ENCODE data around the gene CIC. TPM values are rescaled to one million over a fixed set of nuclear protein-coding genes. Genes with fewer than 3 reads are reported as not detected.

The CIC gene
- total and polyA plus RNA-seq, 10 of the 15 experiments (the other 5 are each of a cell fraction or from before 2014, with no cell fraction given) = 0.18 to 50.6 (median 7.1) TPM

- H3K27me3 ChIP-seq (replicated peaks in 1 of 2; ENCODE audit: control insufficient read depth in 2 of 2, insufficient read depth in 2 of 2, low read length in 1 of 2) = no peaks in the 10 kb centered on the region
- H4K20me1 ChIP-seq (ENCODE audit: control insufficient read depth, insufficient read depth) = no peaks in the 10 kb centered on the region; the same call in 1 of the 2 replicates
- H3K9ac ChIP-seq (ENCODE audit: control insufficient read depth, insufficient read depth, low read length) = peak overlapping the region; percentile 57; the same call in 1 of the 2 replicates
- H3K9me3 ChIP-seq (replicated peaks; ENCODE audit: control insufficient read depth, insufficient read depth, low read length) = no peaks in the 10 kb centered on the region
- ChIA-PET SMC1A (ENCODE audit: uncharacterized antibody, unreplicated experiment) (interaction anchor here (0.7 kb wide), 1 partner anchor 11 kb away, joined by 3 read pairs; no protein-coding TSS in a partner anchor), RAD21 (ENCODE audit: unreplicated experiment) (no interaction called here), CTCF (interaction anchor here (0.6 to 1.7 kb wide), 3 partner anchors 10 to 101 kb away, joined by 3 to 4 read pairs (median 4); no protein-coding TSS in a partner anchor), POLR2A (interaction anchor here (0.5 kb wide), 1 partner anchor 314 kb away, joined by 4 read pairs; no protein-coding TSS in a partner anchor)
- H2AFZ ChIP-seq (ENCODE audit: control insufficient read depth, low read depth, low read length) = no peak overlapping the region
- TF ChIP-seq CHD4 (IDR thresholded peaks at IDR 0.05) (no peak), MYB (IDR thresholded peaks at IDR 0.05; ENCODE audit: borderline replicate concordance, low read depth, low read length) (no peak), SMARCA5 (IDR thresholded peaks at IDR 0.05) (no peak), TCF12 (IDR thresholded peaks at IDR 0.05; ENCODE audit: low read depth, low read length) (no peak), YBX1 (IDR thresholded peaks at IDR 0.05) (no peak), CREB1 (IDR thresholded peaks at IDR 0.05; ENCODE audit: low read depth) (0 out of 2 replicates have a peak, but pooled peaks have one; percentile 32), PAX5 (IDR thresholded peaks at IDR 0.05; ENCODE audit: borderline replicate concordance, low read depth, low read length) (peak; percentile 86), KAT2A (conservative IDR thresholded peaks at IDR 0.05; ENCODE audit: control insufficient read depth, low read depth, low read length) (no peak), JUND (IDR thresholded peaks at IDR 0.05; ENCODE audit: low read depth, low read length) (0 out of 2 replicates have a peak, but pooled peaks have one; percentile 17), ATF7 (IDR thresholded peaks at IDR 0.05; ENCODE audit: low read depth) (no peak), IKZF2 (IDR thresholded peaks at IDR 0.05) (no peak), ZBTB33 (IDR thresholded peaks at IDR 0.05) (no peak), POLR2AphosphoS2 (IDR thresholded peaks at IDR 0.05; ENCODE audit: low read depth, low read length) (no peak), ZBTB11 (CRISPR knock-in tag; IDR thresholded peaks at IDR 0.05) (no peak), POLR2A (IDR thresholded peaks at IDR 0.05; ENCODE audit: low read depth, low read length) (peak; percentile 23; the same call in 1 of the 2 replicates), SUPT20H (IDR thresholded peaks at IDR 0.05; ENCODE audit: borderline replicate concordance, control insufficient read depth, low read depth, low read length) (no peak)
- H3K4me2 ChIP-seq (ENCODE audit: control insufficient read depth, insufficient read depth) = peak overlapping the region; percentile 96
- H3K4me3 ChIP-seq = peak overlapping the region; percentile 96
- BruUV-seq (replicated peaks) = no TSS peak
- in situ Hi-C loops (cut with MboI) = no loop called here
- no peak for FAIRE-seq
- intact Hi-C loops (cut with micrococcal nuclease; ENCODE audit: unreplicated experiment) = no loop called here
- no peak for DNase-seq (ENCODE audit: low read depth, low spot score)
- 52% methylated on average over 13 of the region's 13 CpGs for WGBS (ENCODE audit: insufficient coverage, insufficient replicate concordance, low lambda C conversion rate, missing lambda C conversion rate)
- H3K79me2 ChIP-seq (ENCODE audit: control insufficient read depth, insufficient read depth, low read length) = peaks cover 21% of the 10 kb centered on the region
- peaks cover 19 to 23% of the 10 kb centered on the region in 2 experiments for H3K36me3 ChIP-seq (ENCODE audit: control insufficient read depth in 2 of 2, insufficient read depth in 2 of 2, low read length in 1 of 2)
- ATAC-seq = no peak
- H3K4me1 ChIP-seq (ENCODE audit: control insufficient read depth, insufficient read depth, low read length) = peaks cover 35% of the 10 kb centered on the region
- H3K27ac ChIP-seq (ENCODE audit: control insufficient read depth, insufficient read depth) = peak overlapping the region; percentile 71
These were observed 17.4 kb downstream of the CIC start for GRCh38 chr19:42286349-42287016.

Measured in GM12878 (cell line).